Vagina (tissue), 2 donors: ENCODE data around the gene PSMG1.

ENCODE experiments used
- CTCF ChIP-seq, 3 experiments: fragments of 450-650 bp in 2 of 3; fragments of 200-600 bp in 1 of 3; sonication (generic) in 1 of 3; IDR thresholded peaks; one replicate each; pipeline ENCODE4 v1.5.1; 2017 to 2019; ENCODE audit warnings: antibody characterized with exemption in 3 of 3, mild to moderate bottlenecking in 2 of 3, moderate library complexity in 2 of 3
- POLR2AphosphoS5 ChIP-seq, 2 donors: sonication (generic); formaldehyde crosslinking; IDR thresholded peaks; one replicate each; pipeline ENCODE4 v1.9.0; 2017; ENCODE audit warnings: antibody characterized with exemption in 2 of 2, mild to moderate bottlenecking in 2 of 2, low read depth in 1 of 2; ENCODE audit not compliant: insufficient read depth in 1 of 2

- TF ChIP-seq POLR2AphosphoS5 (IDR thresholded peaks at IDR 0.05; ENCODE audit: insufficient read depth in 1 of 2, low read depth in 1 of 2) (no peak), CTCF (IDR thresholded peaks at IDR 0.05) (no peak)
Measured at GRCh38 chr21:39141502-39141901, 41.7 kb downstream of the PSMG1 start.
